B cell (primary cell): ENCODE data around the gene IGFBP7.

Source experiments
- CTCF ChIP-seq: fragments of 200-600 bp; IDR thresholded peaks from one replicate; pipeline ENCODE4 v1.8.0; 2022; ENCODE audit warnings: antibody characterized with exemption, mild to moderate bottlenecking
- EZH2 ChIP-seq: IDR thresholded peaks from 2 replicates; pipeline ENCODE4 v1.6.1; 2012; ENCODE audit warnings: borderline replicate concordance, low read depth, mild to moderate bottlenecking, moderate library complexity, low read length; ENCODE audit not compliant: insufficient read depth, poor library complexity, severe bottlenecking

- TF ChIP-seq CTCF (no peak), EZH2 (no peak)
Observed at GRCh38 chr4:57116245-57116644, 6.1 kb upstream of the IGFBP7 start.
